Activated CD4-positive, alpha-beta T cell treated with anti-CD3 and anti-CD28 coated beads for 36 hours (primary cell): ENCODE results near the gene LCE3C. TPM values are rescaled to one million over a fixed set of nuclear protein-coding genes. Genes with fewer than 3 reads are reported as not detected.
A peak's percentile ranks its signal among the peaks of the same experiment; 100 is the strongest.

Experiments used
- ATAC-seq: fragments of 200-7000 bp; cut with Tn5 transposase; one replicate; pipeline ENCODE4 v1.10.0; 2021; ENCODE audit warnings: mild to moderate bottlenecking, moderate library complexity
- CTCF ChIA-PET: fragments of 350-600 bp; sonication (Branson Sonifier 250); formaldehyde crosslinking; loops from one replicate; lab custom pipeline; 2021; ENCODE audit warnings: antibody characterized with exemption; lab: Charles Lee
- POLR2A ChIA-PET: fragments of 350-600 bp; sonication (Branson Sonifier 250); formaldehyde crosslinking; loops from one replicate; lab custom pipeline; 2021; ENCODE audit warnings: antibody characterized with exemption, inconsistent platforms; lab: Charles Lee
- DNase-seq: peaks from one replicate; pipeline ENCODE4 v3.0.0-alpha.2; 2020
- H3K27ac Mint-ChIP-seq: one replicate; pipeline ENCODE4 v1.8.0; 2021; ENCODE audit warnings: mixed read lengths
- H3K27me3 Mint-ChIP-seq: one replicate; pipeline ENCODE4 v1.8.0; 2021; ENCODE audit warnings: mixed read lengths
- H3K36me3 Mint-ChIP-seq: one replicate; pipeline ENCODE4 v1.8.0; 2021; ENCODE audit warnings: low read depth, mixed read lengths
- H3K4me1 Mint-ChIP-seq: one replicate; pipeline ENCODE4 v1.8.0; 2021; ENCODE audit warnings: mixed read lengths
- H3K4me3 Mint-ChIP-seq: one replicate; pipeline ENCODE4 v1.8.0; 2021; ENCODE audit warnings: mild to moderate bottlenecking, moderate library complexity, mixed read lengths
- H3K9me3 Mint-ChIP-seq: one replicate; pipeline ENCODE4 v1.8.0; 2021; ENCODE audit warnings: low read depth, mixed read lengths
- intact Hi-C, 2 experiments: fragments of 100-400 bp; cut with DNase I in 1 of 2; cut with micrococcal nuclease in 1 of 2; formaldehyde crosslinking; loops; one replicate each; pipeline versions ENCODE4 v1.14.2 to v1.15.1; 2022 to 2024; cut with DNase I, micrococcal nuclease
- total RNA-seq, 2 experiments: library from RNA; stranded (reverse); gene quantifications; one replicate each; pipeline ENCODE4 v1.2.3, GENCODE V29; 2021

LCE3C gene
- total RNA-seq, 2 experiments from 2014 or later, result not detected

- no peak within 1 kb of the TSS for H3K27ac Mint-ChIP-seq
- ATAC-seq, result no peak
- H3K4me1 Mint-ChIP-seq, result peaks cover 6% of the 10 kb centered on the region
- CTCF ChIA-PET, result interaction anchor here (0.7 to 1.4 kb wide), 6 partner anchors 9 to 879 kb away, joined by 3 to 6 read pairs (median 4); no protein-coding TSS in a partner anchor
- intact Hi-C loops, result no loop called here
- peaks cover 10% of the 10 kb centered on the region for H3K9me3 Mint-ChIP-seq
- DNase-seq, result peak; percentile 15
- no peak within 1 kb of the TSS for H3K4me3 Mint-ChIP-seq
- peaks cover 12% of the 10 kb centered on the region for H3K27me3 Mint-ChIP-seq
- H3K36me3 Mint-ChIP-seq, result no peaks in the 10 kb centered on the region
- POLR2A ChIA-PET, result no interaction called here
Observed at GRCh38 chr1:152622803-152623202, 22.8 kb downstream of the LCE3C start, which contains the start of gene LCE3A. TSS of gene LCE3A (minus strand) at chr1:152623103. CDS start at chr1:152623103, 0 bp downstream.

GRCh38 chr1:152623203-152623844 is 23.3 kb downstream of the LCE3C start:
- CTCF ChIA-PET, result interaction anchor here (0.7 to 1.4 kb wide), 6 partner anchors 8 to 878 kb away, joined by 3 to 6 read pairs (median 4); no protein-coding TSS in a partner anchor

GRCh38 chr1:152626744-152627143 is 26.7 kb downstream of the LCE3C start:
- no peaks in the 10 kb centered on the region for H3K9me3 Mint-ChIP-seq
- CTCF ChIA-PET, result no interaction called here

More at GRCh38 chr1:152623203-152623844, 23.3 kb downstream of the LCE3C start:
- Mint-ChIP-seq H3K4me1 (peaks cover 6% of the 10 kb centered on the region), H3K27me3 (peaks cover 12% of the 10 kb centered on the region), H3K36me3 (no peaks in the 10 kb centered on the region), H3K4me3 (no peak overlapping the region), H3K9me3 (peaks cover 10% of the 10 kb centered on the region), H3K27ac (no peak overlapping the region)
- intact Hi-C loops, result no loop called here
- ATAC-seq (peak; percentile 64), DNase-seq (peak; percentile 63)
- POLR2A ChIA-PET, result no interaction called here

GRCh38 chr1:152630596-152630995 is 30.6 kb downstream of the LCE3C start:
- Mint-ChIP-seq H3K9me3 (no peaks in the 10 kb centered on the region), H3K4me3 (no peak overlapping the region), H3K36me3 (no peaks in the 10 kb centered on the region), H3K27me3 (peaks cover 13% of the 10 kb centered on the region), H3K27ac (no peak overlapping the region), H3K4me1 (no peaks in the 10 kb centered on the region)
- POLR2A ChIA-PET, result no interaction called here
- intact Hi-C loops, result no loop called here
- ATAC-seq (no peak), DNase-seq (no peak)
- CTCF ChIA-PET, result no interaction called here

More at GRCh38 chr1:152626744-152627143, 26.7 kb downstream of the LCE3C start:
- Mint-ChIP-seq H3K4me1 (peaks cover 6% of the 10 kb centered on the region), H3K4me3 (no peak overlapping the region), H3K27ac (no peak overlapping the region), H3K36me3 (no peaks in the 10 kb centered on the region), H3K27me3 (peaks cover 18% of the 10 kb centered on the region)
- ATAC-seq (no peak), DNase-seq (no peak)
- intact Hi-C loops, result no loop called here
- POLR2A ChIA-PET, result no interaction called here

- no peak overlapping the region for H3K4me3 Mint-ChIP-seq
- no peaks in the 10 kb centered on the region for H3K4me1 Mint-ChIP-seq
- no peak overlapping the region for H3K27ac Mint-ChIP-seq
- H3K36me3 Mint-ChIP-seq, result no peaks in the 10 kb centered on the region
- intact Hi-C loops, result no loop called here
- ChIA-PET CTCF (interaction anchor here (1.2 to 1.3 kb wide), 2 partner anchors 12 to 14 kb away, joined by 3 read pairs; no protein-coding TSS in a partner anchor), POLR2A (no interaction called here)
- no peaks in the 10 kb centered on the region for H3K9me3 Mint-ChIP-seq
- no peak for ATAC-seq
- peaks cover 12% of the 10 kb centered on the region for H3K27me3 Mint-ChIP-seq
- DNase-seq, result no peak
Observed at GRCh38 chr1:152640351-152640750, 40.3 kb downstream of the LCE3C start.

GRCh38 chr1:152643945-152644344 is 43.9 kb downstream of the LCE3C start:
- Mint-ChIP-seq H3K27me3 (peaks cover 16% of the 10 kb centered on the region), H3K9me3 (no peaks in the 10 kb centered on the region), H3K36me3 (no peaks in the 10 kb centered on the region), H3K4me1 (no peaks in the 10 kb centered on the region), H3K4me3 (no peak overlapping the region), H3K27ac (no peak overlapping the region)
- intact Hi-C loops, result no loop called here
- DNase-seq (no peak), ATAC-seq (no peak)
- CTCF ChIA-PET, result interaction anchor here (0.6 to 4.4 kb wide), 4 partner anchors 10 to 100 kb away, joined by 3 to 21 read pairs (median 4); no protein-coding TSS in a partner anchor
- POLR2A ChIA-PET, result no interaction called here

GRCh38 chr1:152645146-152645545 is 45.1 kb downstream of the LCE3C start:
- no peak for ATAC-seq
- POLR2A ChIA-PET, result no interaction called here
- H3K27ac Mint-ChIP-seq, result no peak overlapping the region
- no peak for DNase-seq
- CTCF ChIA-PET, result interaction anchor here (1.3 to 4.4 kb wide), 2 partner anchors 8 to 12 kb away, joined by 4 to 21 read pairs; no protein-coding TSS in a partner anchor
- peaks cover 19% of the 10 kb centered on the region for H3K27me3 Mint-ChIP-seq
- no peaks in the 10 kb centered on the region for H3K9me3 Mint-ChIP-seq
- intact Hi-C loops, result no loop called here
- H3K4me1 Mint-ChIP-seq, result no peaks in the 10 kb centered on the region
- H3K4me3 Mint-ChIP-seq, result no peak overlapping the region
- H3K36me3 Mint-ChIP-seq, result no peaks in the 10 kb centered on the region

GRCh38 chr1:152646656-152647055 is 46.6 kb downstream of the LCE3C start:
- H3K27ac Mint-ChIP-seq, result no peak overlapping the region
- ChIA-PET POLR2A (no interaction called here), CTCF (no interaction called here)
- intact Hi-C loops, result no loop called here
- H3K36me3 Mint-ChIP-seq, result no peaks in the 10 kb centered on the region
- no peaks in the 10 kb centered on the region for H3K4me1 Mint-ChIP-seq
- H3K9me3 Mint-ChIP-seq, result no peaks in the 10 kb centered on the region
- H3K4me3 Mint-ChIP-seq, result no peak overlapping the region
- DNase-seq (no peak), ATAC-seq (no peak)
- H3K27me3 Mint-ChIP-seq, result peaks cover 20% of the 10 kb centered on the region

Other genes with a start within 250 kb of the LCE3C start
- not detected for gene FLG2, start 240.2 kb upstream of the LCE3C start, total RNA-seq
- gene CRNN, start 186.0 kb upstream of the LCE3C start, total RNA-seq, result not detected
- not detected for gene LCE5A, start 89.4 kb upstream of the LCE3C start, total RNA-seq
- gene CRCT1, start 85.8 kb upstream of the LCE3C start, total RNA-seq, result not detected
- not detected for gene LCE3E, start 33.5 kb upstream of the LCE3C start, total RNA-seq
- not detected for gene LCE3D, start 19.7 kb upstream of the LCE3C start, total RNA-seq
- gene LCE3B, start 13.6 kb downstream of the LCE3C start, total RNA-seq, result not detected
- gene LCE3A, start 22.9 kb downstream of the LCE3C start, total RNA-seq, result not detected
- gene LCE2D, start 63.1 kb downstream of the LCE3C start, total RNA-seq, result not detected
- not detected for gene LCE2C, start 75.0 kb downstream of the LCE3C start, total RNA-seq
- not detected for gene LCE2B, start 85.9 kb downstream of the LCE3C start, total RNA-seq
- not detected for gene LCE2A, start 98.1 kb downstream of the LCE3C start, total RNA-seq
- not detected for gene LCE4A, start 107.9 kb downstream of the LCE3C start, total RNA-seq
- not detected for gene KPRP, start 157.8 kb downstream of the LCE3C start, total RNA-seq
- not detected for gene LCE1F, start 174.9 kb downstream of the LCE3C start, total RNA-seq
- not detected for gene LCE1E, start 186.0 kb downstream of the LCE3C start, total RNA-seq
- not detected for gene LCE1D, start 196.5 kb downstream of the LCE3C start, total RNA-seq
- not detected for gene LCE1C, start 206.4 kb downstream of the LCE3C start, total RNA-seq
- gene LCE1B, start 211.7 kb downstream of the LCE3C start, total RNA-seq, result not detected
- gene LCE1A, start 227.2 kb downstream of the LCE3C start, total RNA-seq, result not detected
- gene LCE6A, start 242.6 kb downstream of the LCE3C start, total RNA-seq, result not detected